Stimulated activated CD4-positive, alpha-beta T cell treated with anti-CD3 and anti-CD28 coated beads, Interleukin-12 subunit alpha, Interleukin-12 subunit beta, amount 100 ng/mL, for 48 hours (primary cell): ENCODE data around the gene XYLT2.
A peak's percentile ranks its signal among the peaks of the same experiment; 100 is the strongest.
"Not testable (repeated sequence)": the region's sequence is repeated elsewhere in the genome, so short reads cannot be mapped to it uniquely, and the experiment has no call there.

Experiments used
- DNase-seq, 3 donors: peaks; one replicate each; pipeline ENCODE4 v3.0.0-alpha.2; 2020; ENCODE audit warnings: low read depth in 2 of 3, low spot score in 1 of 3

XYLT2 gene

GRCh38 chr17:50389534-50389933 is 43.6 kb downstream of the XYLT2 start:
- no peak for DNase-seq

GRCh38 chr17:50392621-50393020 is 46.7 kb downstream of the XYLT2 start:
- no peak for DNase-seq

- no peak for DNase-seq
Measured at GRCh38 chr17:50393700-50394099, 47.8 kb downstream of the XYLT2 start.

GRCh38 chr17:50394711-50395110 is 48.8 kb downstream of the XYLT2 start:
- DNase-seq = no peak

- no peak for DNase-seq
Measured at GRCh38 chr17:50396261-50397110, 50.6 kb downstream of the XYLT2 start.

- DNase-seq = peak; percentile 83 to 95 (median 88)
Measured at GRCh38 chr17:50397111-50397918, 51.4 kb downstream of the XYLT2 start, which contains the start of gene LRRC59. TSS of gene LRRC59 (minus strand) at chr17:50397523. CDS start at chr17:50397317, 206 bp downstream.

GRCh38 chr17:50397919-50398285 is 52.0 kb downstream of the XYLT2 start:
- no peak for DNase-seq

GRCh38 chr17:50398672-50399071 is 52.7 kb downstream of the XYLT2 start:
- DNase-seq = not testable (repeated sequence)

GRCh38 chr17:50399591-50399990 is 53.7 kb downstream of the XYLT2 start:
- DNase-seq = not testable (repeated sequence)

GRCh38 chr17:50405351-50405750 is 59.4 kb downstream of the XYLT2 start:
- DNase-seq = not testable (repeated sequence)

GRCh38 chr17:50406578-50406977 is 60.7 kb downstream of the XYLT2 start:
- no peak for DNase-seq

- DNase-seq = no peak
Measured at GRCh38 chr17:50407921-50408320, 62.0 kb downstream of the XYLT2 start.
